WTC11 (cell line): ENCODE measurements around the gene TYMS. TPM values are rescaled to one million over a fixed set of nuclear protein-coding genes. Genes with fewer than 3 reads are reported as not detected.

ENCODE experiments used
- ATAC-seq: fragments of 200-7000 bp; cut with Tn5 transposase; 2 replicates; pipeline ENCODE4 v1.10.0; 2021; ENCODE audit warnings: mild to moderate bottlenecking, moderate library complexity
- CTCF ChIA-PET: fragments of 300-600 bp; sonication (Branson Sonifier 250); formaldehyde crosslinking; loops from one replicate; lab custom pipeline; 2021; ENCODE audit warnings: antibody characterized with exemption; lab: Charles Lee
- POLR2A ChIA-PET: fragments of 350-600 bp; sonication (Branson Sonifier 250); formaldehyde crosslinking; loops from one replicate; lab custom pipeline; 2021; ENCODE audit warnings: antibody characterized with exemption; lab: Charles Lee
- DNase-seq: peaks from one replicate; pipeline ENCODE4 v3.0.0; 2021; ENCODE audit warnings: low spot score
- H3K27ac Mint-ChIP-seq: 2 replicates; pipeline ENCODE4 v1.8.0; 2021; ENCODE audit warnings: mixed read lengths
- H3K27me3 Mint-ChIP-seq: 2 replicates; pipeline ENCODE4 v1.8.0; 2021; ENCODE audit warnings: low read depth, mild to moderate bottlenecking, moderate library complexity, mixed read lengths
- H3K36me3 Mint-ChIP-seq: 2 replicates; pipeline ENCODE4 v1.8.0; 2021; ENCODE audit warnings: mixed read lengths
- H3K4me1 Mint-ChIP-seq: 2 replicates; pipeline ENCODE4 v1.8.0; 2022; ENCODE audit warnings: mixed read lengths
- H3K4me3 Mint-ChIP-seq: 2 replicates; pipeline ENCODE4 v1.8.0; 2021; ENCODE audit warnings: mild to moderate bottlenecking, moderate library complexity, mixed read lengths
- H3K9me3 Mint-ChIP-seq: 2 replicates; pipeline ENCODE4 v1.8.0; 2021; ENCODE audit warnings: mixed read lengths
- ATF3 ChIP-seq: sonication (generic); formaldehyde crosslinking; conservative IDR thresholded peaks from 2 replicates; pipeline ENCODE4 v1.8.1; 2022; ENCODE audit warnings: mild to moderate bottlenecking, missing genetic modification reagents
- CREB1 ChIP-seq: sonication (generic); formaldehyde crosslinking; IDR thresholded peaks from 2 replicates; pipeline ENCODE4 v1.8.0; 2023; ENCODE audit warnings: mild to moderate bottlenecking, missing genetic modification reagents
- GTF2I ChIP-seq: fragments of 250-450 bp; sonication (Bioruptor Pico); conservative IDR thresholded peaks from 2 replicates; pipeline ENCODE4 v1.4.0; 2021; ENCODE audit warnings: mild to moderate bottlenecking
- SP1 ChIP-seq: sonication (generic); formaldehyde crosslinking; conservative IDR thresholded peaks from 2 replicates; pipeline ENCODE4 v1.8.1; 2022; ENCODE audit warnings: missing genetic modification reagents
- TCF7 ChIP-seq: sonication (generic); formaldehyde crosslinking; IDR thresholded peaks from 2 replicates; pipeline ENCODE4 v1.8.0; 2022; ENCODE audit warnings: mild to moderate bottlenecking, low read depth, missing genetic modification reagents, moderate library complexity
- TEAD1 ChIP-seq: sonication (generic); formaldehyde crosslinking; IDR thresholded peaks from 2 replicates; pipeline ENCODE4 v1.8.0; 2022; ENCODE audit warnings: mild to moderate bottlenecking, missing genetic modification reagents
- TEAD4 ChIP-seq: sonication (generic); formaldehyde crosslinking; IDR thresholded peaks from 2 replicates; pipeline ENCODE4 v1.8.0; 2022; ENCODE audit warnings: mild to moderate bottlenecking, missing genetic modification reagents
- ZBTB43 ChIP-seq: sonication (generic); formaldehyde crosslinking; IDR thresholded peaks from 2 replicates; pipeline ENCODE4 v1.8.1; 2023; ENCODE audit warnings: mild to moderate bottlenecking, missing genetic modification reagents
- ZNF396 ChIP-seq: fragments of 250-450 bp; sonication (Bioruptor Pico); IDR thresholded peaks from 2 replicates; pipeline ENCODE4 v1.8.0; 2021; ENCODE audit warnings: mild to moderate bottlenecking, moderate library complexity, borderline replicate concordance
- ZNF671 ChIP-seq: fragments of 250-450 bp; sonication (Bioruptor Pico); IDR thresholded peaks from 2 replicates; pipeline ENCODE4 v1.8.0; 2021; ENCODE audit warnings: mild to moderate bottlenecking
- total RNA-seq: library from RNA; stranded (reverse); gene quantifications from 3 replicates; pipeline ENCODE4 v1.2.3, GENCODE V29; 2021
- TF ChIP-seq, protein P1 (sequence below): sonication (generic); formaldehyde crosslinking; IDR thresholded peaks from 2 replicates; pipeline ENCODE4 v1.8.1; 2022; ENCODE audit warnings: mild to moderate bottlenecking, moderate library complexity, missing genetic modification reagents
- TF ChIP-seq, protein P2 (sequence below): fragments of 250-450 bp; sonication (Bioruptor Pico); IDR thresholded peaks from 2 replicates; pipeline ENCODE4 v2.1.2; 2022; ENCODE audit warnings: mild to moderate bottlenecking, moderate library complexity
- TF ChIP-seq, protein P3 (sequence below): sonication (generic); formaldehyde crosslinking; IDR thresholded peaks from 2 replicates; pipeline ENCODE4 v1.8.1; 2023; ENCODE audit warnings: mild to moderate bottlenecking, missing genetic modification reagents, moderate library complexity
- TF ChIP-seq, protein P4 (sequence below): sonication (generic); formaldehyde crosslinking; IDR thresholded peaks from 2 replicates; pipeline ENCODE4 v1.8.0; 2022; ENCODE audit warnings: mild to moderate bottlenecking, missing genetic modification reagents

Gene TYMS
- total RNA-seq, 1 experiment from 2014 or later, result 86.4 TPM

DNA sequence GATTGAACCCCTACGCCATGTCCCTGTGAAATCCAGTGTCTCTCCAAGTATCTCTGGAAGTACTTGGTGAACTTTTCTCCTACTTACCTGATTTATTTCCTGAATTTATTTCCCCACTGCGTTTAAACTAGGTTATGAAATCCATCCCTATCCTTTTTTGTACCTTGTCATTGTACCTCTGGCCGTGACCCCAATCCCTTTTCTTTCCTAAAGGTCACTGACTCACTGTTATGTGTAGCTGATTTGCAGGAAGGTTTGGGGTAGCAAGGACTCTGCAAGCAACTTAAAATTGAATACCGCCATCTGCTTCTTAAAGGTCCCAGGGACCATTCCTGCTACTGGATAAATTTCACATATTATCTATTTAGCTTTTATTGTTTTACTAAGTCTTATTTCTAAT lies 59.5 kb downstream of the TYMS start:
- peak overlapping the region; percentile 38; the same call in 1 of the 2 replicates for H3K27ac Mint-ChIP-seq
- DNase-seq (no peak), ATAC-seq (no peak)
- no peaks in the 10 kb centered on the region; the same call in 1 of the 2 replicates for H3K27me3 Mint-ChIP-seq
- H3K4me3 Mint-ChIP-seq, result no peak overlapping the region
- TF ChIP-seq TEAD4 (CRISPR knock-in tag), result no peak
- TF ChIP-seq CREB1 (CRISPR knock-in tag), result no peak
- no peak for TF ChIP-seq ZNF671 (CRISPR knock-in tag)
- no peak for TF ChIP-seq ATF3 (CRISPR knock-in tag)
- no peak for TF ChIP-seq SP1 (CRISPR knock-in tag)
- TF ChIP-seq GTF2I, result no peak
- TF ChIP-seq, protein P1, sequence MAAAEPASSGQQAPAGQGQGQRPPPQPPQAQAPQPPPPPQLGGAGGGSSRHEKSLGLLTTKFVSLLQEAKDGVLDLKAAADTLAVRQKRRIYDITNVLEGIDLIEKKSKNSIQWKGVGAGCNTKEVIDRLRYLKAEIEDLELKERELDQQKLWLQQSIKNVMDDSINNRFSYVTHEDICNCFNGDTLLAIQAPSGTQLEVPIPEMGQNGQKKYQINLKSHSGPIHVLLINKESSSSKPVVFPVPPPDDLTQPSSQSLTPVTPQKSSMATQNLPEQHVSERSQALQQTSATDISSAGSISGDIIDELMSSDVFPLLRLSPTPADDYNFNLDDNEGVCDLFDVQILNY (CRISPR knock-in tag), result no peak
- no peak for TF ChIP-seq TEAD1
- TF ChIP-seq, protein P2, sequence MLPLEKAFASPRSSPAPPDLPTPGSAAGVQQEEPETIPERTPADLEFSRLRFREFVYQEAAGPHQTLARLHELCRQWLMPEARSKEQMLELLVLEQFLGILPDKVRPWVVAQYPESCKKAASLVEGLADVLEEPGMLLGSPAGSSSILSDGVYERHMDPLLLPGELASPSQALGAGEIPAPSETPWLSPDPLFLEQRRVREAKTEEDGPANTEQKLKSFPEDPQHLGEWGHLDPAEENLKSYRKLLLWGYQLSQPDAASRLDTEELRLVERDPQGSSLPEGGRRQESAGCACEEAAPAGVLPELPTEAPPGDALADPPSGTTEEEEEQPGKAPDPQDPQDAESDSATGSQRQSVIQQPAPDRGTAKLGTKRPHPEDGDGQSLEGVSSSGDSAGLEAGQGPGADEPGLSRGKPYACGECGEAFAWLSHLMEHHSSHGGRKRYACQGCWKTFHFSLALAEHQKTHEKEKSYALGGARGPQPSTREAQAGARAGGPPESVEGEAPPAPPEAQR (CRISPR knock-in tag), result no peak
- TF ChIP-seq ZNF396 (CRISPR knock-in tag), result no peak
- TF ChIP-seq, protein P3, sequence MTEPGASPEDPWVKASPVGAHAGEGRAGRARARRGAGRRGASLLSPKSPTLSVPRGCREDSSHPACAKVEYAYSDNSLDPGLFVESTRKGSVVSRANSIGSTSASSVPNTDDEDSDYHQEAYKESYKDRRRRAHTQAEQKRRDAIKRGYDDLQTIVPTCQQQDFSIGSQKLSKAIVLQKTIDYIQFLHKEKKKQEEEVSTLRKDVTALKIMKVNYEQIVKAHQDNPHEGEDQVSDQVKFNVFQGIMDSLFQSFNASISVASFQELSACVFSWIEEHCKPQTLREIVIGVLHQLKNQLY (CRISPR knock-in tag), result no peak
- TF ChIP-seq ZBTB43 (CRISPR knock-in tag), result no peak
- TF ChIP-seq, protein P4, sequence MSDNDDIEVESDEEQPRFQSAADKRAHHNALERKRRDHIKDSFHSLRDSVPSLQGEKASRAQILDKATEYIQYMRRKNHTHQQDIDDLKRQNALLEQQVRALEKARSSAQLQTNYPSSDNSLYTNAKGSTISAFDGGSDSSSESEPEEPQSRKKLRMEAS (CRISPR knock-in tag), result no peak
- no peak for TF ChIP-seq TCF7 (CRISPR knock-in tag)
- peaks cover 1% of the 10 kb centered on the region; the same call in 1 of the 2 replicates for H3K36me3 Mint-ChIP-seq
- ChIA-PET POLR2A (no interaction called here), CTCF (interaction anchor here (1.0 kb wide), 2 partner anchors 113 to 125 kb away, joined by 3 read pairs; no protein-coding TSS in a partner anchor)
- H3K9me3 Mint-ChIP-seq, result no peaks in the 10 kb centered on the region
- no peaks in the 10 kb centered on the region for H3K4me1 Mint-ChIP-seq

Other genes with a start within 250 kb of the TYMS start
- gene COLEC12, start 157.0 kb upstream of the TYMS start, total RNA-seq, result 0.39 to 0.55 TPM (median 0.48 TPM) in 3 replicates
- not detected in 3 replicates for gene CETN1, start 77.3 kb upstream of the TYMS start, total RNA-seq
- 0.09 to 0.32 TPM (median 0.31 TPM) in 3 replicates for gene CLUL1, start 60.7 kb upstream of the TYMS start, total RNA-seq
- 44.1 to 52.9 TPM (median 44.6 TPM) in 3 replicates for gene ENOSF1, start 55.0 kb downstream of the TYMS start, total RNA-seq
- gene YES1, start 154.6 kb downstream of the TYMS start, total RNA-seq, result 89.7 to 113 TPM (median 96.6 TPM) in 3 replicates
- gene ADCYAP1, start 247.2 kb downstream of the TYMS start, total RNA-seq, result not detected in 3 replicates